ENCODE results near the gene SEMA3B.
A peak's percentile ranks its signal among the peaks of the same experiment; 100 is the strongest.

The SEMA3B gene

DNA sequence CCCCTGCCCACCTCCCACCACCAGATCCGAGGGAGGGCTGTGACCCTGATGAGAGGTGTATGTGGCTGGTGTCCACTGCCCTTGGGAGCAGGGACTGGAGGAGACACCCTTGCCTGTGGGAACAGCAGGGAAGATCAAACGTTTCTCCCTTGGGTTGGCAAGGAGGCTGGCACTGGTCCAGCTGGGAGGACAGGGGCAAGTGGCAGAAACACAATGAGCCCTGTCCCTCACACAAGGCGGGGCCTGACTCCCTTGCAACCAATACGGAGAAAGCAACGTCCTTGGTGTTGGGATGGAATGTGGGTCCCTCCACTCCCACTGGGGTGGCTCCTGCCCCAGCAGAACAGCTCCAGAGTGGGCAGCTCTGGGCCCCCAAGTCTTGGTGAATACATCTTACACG is 48.4 kb downstream of the SEMA3B start:
- Histone ChIP-seq H3K36me3 (ENCODE audit: control insufficient read depth, insufficient read depth, low read length) (peaks cover 27% of the 10 kb centered on the region), H3K9me3 (ENCODE audit: control insufficient read depth, insufficient read depth, low read length) (no peaks in the 10 kb centered on the region), H3K4me3 (ENCODE audit: low read length) (no peak overlapping the region), H3K27me3 (ENCODE audit: control insufficient read depth, insufficient read depth, low read length) (no peaks in the 10 kb centered on the region), H3K27ac (ENCODE audit: low read length) (no peak overlapping the region), H3K4me1 (ENCODE audit: control insufficient read depth, insufficient read depth, low read length) (peaks cover 5% of the 10 kb centered on the region; the same call in 1 of the 2 replicates)
- WGBS (ENCODE audit: insufficient coverage, insufficient read length): no CpG with 5 or more reads among the region's 6 CpGs
- DNase-seq (ENCODE audit: low read depth, low spot score): no peak

DNA sequence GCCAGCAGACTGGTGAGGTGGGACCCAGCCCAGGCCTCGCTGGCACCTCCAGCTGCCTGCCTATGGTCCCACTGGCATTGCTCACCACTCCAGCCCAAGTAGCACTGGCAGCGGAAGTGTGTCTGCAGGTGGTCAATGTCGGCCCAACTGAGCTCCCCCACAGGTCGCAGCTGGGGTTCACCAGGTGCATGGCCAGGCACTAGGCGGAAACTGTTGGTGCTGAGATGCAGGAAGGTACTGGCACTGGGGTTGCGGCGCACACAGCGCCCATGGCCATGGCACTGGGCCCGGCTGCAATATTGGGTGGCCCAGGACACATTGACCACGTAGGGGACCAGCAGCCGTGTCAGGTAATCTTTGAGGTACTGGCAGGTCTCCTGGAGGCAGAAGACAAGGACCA is 49.2 kb downstream of the SEMA3B start:
- no CpG with 5 or more reads among the region's 11 CpGs for WGBS (ENCODE audit: insufficient coverage, insufficient read length)
- Histone ChIP-seq H3K27ac (ENCODE audit: low read length) (no peak overlapping the region), H3K4me1 (ENCODE audit: control insufficient read depth, insufficient read depth, low read length) (peaks cover 5% of the 10 kb centered on the region; the same call in 1 of the 2 replicates)

GRCh38 chr3:50318615-50319014 is 49.7 kb downstream of the SEMA3B start:
- H3K36me3 ChIP-seq (ENCODE audit: control insufficient read depth, insufficient read depth, low read length): peaks cover 27% of the 10 kb centered on the region
- H3K4me1 ChIP-seq (ENCODE audit: control insufficient read depth, insufficient read depth, low read length): peaks cover 5% of the 10 kb centered on the region; the same call in 1 of the 2 replicates
- no peak overlapping the region for H3K4me3 ChIP-seq (ENCODE audit: low read length)
- no CpG with 5 or more reads among the region's 10 CpGs for WGBS (ENCODE audit: insufficient coverage, insufficient read length)
- no peak for DNase-seq (ENCODE audit: low read depth, low spot score)
- no peaks in the 10 kb centered on the region for H3K9me3 ChIP-seq (ENCODE audit: control insufficient read depth, insufficient read depth, low read length)
- no peak overlapping the region for H3K27ac ChIP-seq (ENCODE audit: low read length)
- no peaks in the 10 kb centered on the region for H3K27me3 ChIP-seq (ENCODE audit: control insufficient read depth, insufficient read depth, low read length)

More for the DNA sequence above, 49.2 kb downstream of the SEMA3B start:
- DNase-seq (ENCODE audit: low read depth, low spot score): no peak
- peaks cover 27% of the 10 kb centered on the region for H3K36me3 ChIP-seq (ENCODE audit: control insufficient read depth, insufficient read depth, low read length)
- no peaks in the 10 kb centered on the region for H3K9me3 ChIP-seq (ENCODE audit: control insufficient read depth, insufficient read depth, low read length)
- no peaks in the 10 kb centered on the region for H3K27me3 ChIP-seq (ENCODE audit: control insufficient read depth, insufficient read depth, low read length)
- H3K4me3 ChIP-seq (ENCODE audit: low read length): no peak overlapping the region

DNA sequence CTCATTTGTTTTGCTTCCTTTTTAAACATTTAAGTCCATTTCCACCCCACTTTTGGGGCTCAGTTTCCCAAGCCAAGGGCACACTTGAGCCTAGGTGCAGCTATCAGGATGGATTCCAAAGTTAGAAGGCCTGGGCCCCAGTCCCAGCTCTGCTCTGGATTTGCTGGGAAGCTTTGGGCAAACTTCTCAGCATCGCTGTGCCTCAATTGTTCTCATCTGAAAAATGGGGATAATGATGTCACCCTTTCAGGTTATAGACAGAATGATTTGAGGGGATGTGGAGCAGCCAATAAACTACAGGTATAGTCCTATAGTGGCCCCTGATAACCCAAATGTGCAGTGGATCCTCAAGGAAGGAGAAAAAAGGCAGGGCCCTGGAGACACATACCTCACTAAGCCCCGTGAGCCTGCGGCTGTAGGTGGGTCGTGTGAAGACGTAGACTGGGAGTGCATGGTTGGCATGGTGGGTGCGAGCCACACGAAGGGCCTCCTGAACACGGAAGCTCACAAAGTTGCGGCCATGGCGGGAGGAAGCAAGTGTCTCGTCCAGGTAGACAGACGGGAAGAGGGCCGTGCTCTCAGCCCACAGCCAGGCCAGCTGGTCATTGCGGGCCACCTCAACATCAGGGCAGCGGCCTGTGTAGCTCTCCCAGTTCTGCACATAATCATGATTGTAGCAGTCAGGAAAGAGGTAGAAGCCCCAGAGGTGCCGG is 50.4 kb downstream of the SEMA3B start:
- no peaks in the 10 kb centered on the region for H3K27me3 ChIP-seq (ENCODE audit: control insufficient read depth, insufficient read depth, low read length)
- H3K27ac ChIP-seq (ENCODE audit: low read length): no peak overlapping the region
- H3K4me3 ChIP-seq (ENCODE audit: low read length): no peak overlapping the region
- no peak for DNase-seq (ENCODE audit: low read depth, low spot score)
- H3K36me3 ChIP-seq (ENCODE audit: control insufficient read depth, insufficient read depth, low read length): peaks cover 27% of the 10 kb centered on the region
- no CpG with 5 or more reads among the region's 16 CpGs for WGBS (ENCODE audit: insufficient coverage, insufficient read length)
- peaks cover 7% of the 10 kb centered on the region for H3K4me1 ChIP-seq (ENCODE audit: control insufficient read depth, insufficient read depth, low read length)
- no peaks in the 10 kb centered on the region for H3K9me3 ChIP-seq (ENCODE audit: control insufficient read depth, insufficient read depth, low read length)

DNA sequence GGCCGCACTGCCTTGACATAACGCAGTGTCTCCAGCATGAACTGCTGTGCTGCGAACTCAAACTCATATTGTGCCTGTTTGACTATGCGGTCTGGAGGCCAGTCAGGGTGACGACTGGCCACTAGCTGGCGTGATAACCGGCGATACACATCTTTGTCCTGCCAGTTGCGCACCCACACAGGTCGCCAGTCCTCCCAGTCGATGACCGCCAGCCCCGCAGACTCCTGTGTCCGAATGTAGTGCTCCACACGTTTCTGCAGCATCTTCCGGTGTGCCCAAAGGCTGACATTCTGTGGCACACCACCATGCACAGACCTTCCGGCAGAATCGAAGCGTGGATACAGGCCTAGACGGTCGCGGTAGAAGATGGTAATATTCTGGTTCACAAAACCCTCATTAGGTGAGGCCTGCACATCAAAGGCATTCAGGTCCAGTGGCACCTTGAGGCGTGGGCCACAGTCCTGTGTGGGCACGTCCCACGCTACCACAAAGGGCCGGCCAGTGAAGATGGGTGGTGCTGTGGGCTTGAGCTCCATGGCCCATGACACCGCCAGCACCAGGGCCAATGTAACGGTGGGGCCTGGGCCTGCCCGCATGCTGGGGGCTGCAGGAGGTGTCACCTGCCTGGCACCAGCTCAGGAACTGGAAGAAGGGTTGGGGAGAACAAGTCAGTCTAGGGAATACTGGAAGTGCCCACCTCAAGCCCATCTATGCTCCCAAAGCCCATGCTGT is 51.1 kb downstream of the SEMA3B start:
- Histone ChIP-seq H3K4me3 (ENCODE audit: low read length) (peak overlapping the region; percentile 85; the same call in 1 of the 2 replicates), H3K9me3 (ENCODE audit: control insufficient read depth, insufficient read depth, low read length) (no peaks in the 10 kb centered on the region), H3K27me3 (ENCODE audit: control insufficient read depth, insufficient read depth, low read length) (no peaks in the 10 kb centered on the region), H3K36me3 (ENCODE audit: control insufficient read depth, insufficient read depth, low read length) (peaks cover 27% of the 10 kb centered on the region), H3K27ac (ENCODE audit: low read length) (no peak overlapping the region), H3K4me1 (ENCODE audit: control insufficient read depth, insufficient read depth, low read length) (peaks cover 8% of the 10 kb centered on the region)
- WGBS (ENCODE audit: insufficient coverage, insufficient read length): no CpG with 5 or more reads among the region's 29 CpGs
- no peak for DNase-seq (ENCODE audit: low read depth, low spot score)

DNA sequence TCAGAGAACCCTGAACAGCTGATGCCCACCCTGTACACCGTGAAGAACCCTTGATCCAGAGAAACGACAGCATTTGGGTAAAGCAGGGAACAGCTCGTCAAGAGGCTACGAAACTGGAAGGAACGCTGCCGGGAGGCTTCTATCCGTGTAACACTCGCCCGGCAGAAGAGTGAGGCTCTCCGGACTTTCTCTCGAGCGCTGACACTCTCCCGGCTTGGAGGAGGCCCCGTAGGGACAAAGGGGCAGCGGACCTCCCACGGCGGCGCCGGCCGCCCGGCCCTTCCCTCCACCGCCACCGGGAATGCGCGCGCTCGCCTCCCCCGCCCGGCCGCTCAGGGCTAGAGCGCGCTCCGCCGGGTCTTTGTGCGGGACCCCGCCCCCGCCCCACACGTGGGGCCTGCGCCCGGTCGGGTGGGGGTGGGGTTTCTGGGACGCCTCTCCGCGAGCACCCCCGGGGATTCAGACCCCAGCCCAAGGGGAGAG is 51.9 kb downstream of the SEMA3B start:
- Histone ChIP-seq H3K27me3 (ENCODE audit: control insufficient read depth, insufficient read depth, low read length) (no peaks in the 10 kb centered on the region), H3K36me3 (ENCODE audit: control insufficient read depth, insufficient read depth, low read length) (peaks cover 27% of the 10 kb centered on the region), H3K4me1 (ENCODE audit: control insufficient read depth, insufficient read depth, low read length) (peaks cover 8% of the 10 kb centered on the region), H3K27ac (ENCODE audit: low read length) (no peak overlapping the region), H3K9me3 (ENCODE audit: control insufficient read depth, insufficient read depth, low read length) (no peaks in the 10 kb centered on the region), H3K4me3 (ENCODE audit: low read length) (peak overlapping the region; percentile 85; the same call in 1 of the 2 replicates)
- WGBS (ENCODE audit: insufficient coverage, insufficient read length): no CpG with 5 or more reads among the region's 45 CpGs
- no peak for DNase-seq (ENCODE audit: low read depth, low spot score)

- no CpG with 5 or more reads among the region's 59 CpGs for WGBS (ENCODE audit: insufficient coverage, insufficient read length)
- peaks cover 8% of the 10 kb centered on the region for H3K4me1 ChIP-seq (ENCODE audit: control insufficient read depth, insufficient read depth, low read length)
- peaks cover 27% of the 10 kb centered on the region for H3K36me3 ChIP-seq (ENCODE audit: control insufficient read depth, insufficient read depth, low read length)
- peak overlapping the region; percentile 85; the same call in 1 of the 2 replicates for H3K4me3 ChIP-seq (ENCODE audit: low read length)
- H3K9me3 ChIP-seq (ENCODE audit: control insufficient read depth, insufficient read depth, low read length): no peaks in the 10 kb centered on the region
- no peak for DNase-seq (ENCODE audit: low read depth, low spot score)
- H3K27me3 ChIP-seq (ENCODE audit: control insufficient read depth, insufficient read depth, low read length): no peaks in the 10 kb centered on the region
- no peak overlapping the region for H3K27ac ChIP-seq (ENCODE audit: low read length)
Measured at GRCh38 chr3:50321336-50322114, 52.6 kb downstream of the SEMA3B start.

DNA sequence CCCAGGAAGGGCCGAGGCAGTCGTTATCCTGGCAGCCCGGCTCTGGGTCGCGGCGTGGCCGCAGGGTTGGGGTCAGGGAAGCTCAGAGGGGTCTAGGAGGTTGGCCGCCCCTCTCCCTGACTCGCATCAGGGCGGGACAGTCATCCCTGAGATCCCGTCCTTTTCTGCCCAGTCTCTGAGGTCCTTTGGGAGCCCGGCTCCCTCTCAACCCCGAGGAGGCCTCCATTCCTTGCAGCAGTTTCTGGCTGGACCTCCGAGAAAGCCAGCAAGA is 53.1 kb downstream of the SEMA3B start:
- H3K4me1 ChIP-seq (ENCODE audit: control insufficient read depth, insufficient read depth, low read length): peaks cover 8% of the 10 kb centered on the region
- no peak overlapping the region for H3K27ac ChIP-seq (ENCODE audit: low read length)
- H3K4me3 ChIP-seq (ENCODE audit: low read length): peak overlapping the region; percentile 44
- no peak for DNase-seq (ENCODE audit: low read depth, low spot score)
- peaks cover 24% of the 10 kb centered on the region for H3K36me3 ChIP-seq (ENCODE audit: control insufficient read depth, insufficient read depth, low read length)
- no peaks in the 10 kb centered on the region for H3K27me3 ChIP-seq (ENCODE audit: control insufficient read depth, insufficient read depth, low read length)
- no CpG with 5 or more reads among the region's 14 CpGs for WGBS (ENCODE audit: insufficient coverage, insufficient read length)
- no peaks in the 10 kb centered on the region for H3K9me3 ChIP-seq (ENCODE audit: control insufficient read depth, insufficient read depth, low read length)

DNA sequence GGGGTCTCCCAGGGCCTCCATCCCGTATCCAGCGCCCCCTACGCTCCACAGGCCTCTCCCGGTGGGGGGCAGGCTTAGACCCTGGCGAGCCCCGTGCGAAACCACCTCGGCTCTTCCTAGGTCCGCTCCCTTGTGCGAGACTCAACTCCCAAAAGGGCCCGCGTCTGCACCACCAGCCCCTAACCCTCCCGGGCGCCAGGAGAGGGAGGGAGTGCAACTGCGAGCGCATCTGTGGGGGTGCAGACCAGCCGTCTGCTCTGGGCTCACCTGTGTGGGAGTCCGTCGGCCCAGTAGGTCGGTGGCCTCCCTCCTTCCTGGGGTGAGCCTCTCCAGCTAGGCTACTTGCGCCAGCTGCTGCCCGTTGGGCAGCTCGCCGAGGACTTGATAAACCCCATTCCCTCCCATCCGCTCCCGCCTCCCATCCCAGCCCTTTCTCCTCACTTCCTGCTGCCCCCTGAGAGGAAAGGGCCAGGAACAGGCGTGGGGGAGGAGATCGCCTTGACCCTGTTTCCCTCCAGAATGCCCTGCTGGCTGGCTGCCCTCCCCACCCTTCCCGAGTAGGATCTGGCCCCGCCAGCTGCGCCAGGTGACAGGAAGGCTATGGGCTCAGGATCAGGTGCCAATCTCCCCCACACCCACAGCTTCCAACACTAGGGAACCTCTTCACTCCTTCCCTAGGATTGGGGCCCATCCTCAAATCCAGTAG is 53.6 kb downstream of the SEMA3B start, which contains the start of gene HYAL2:
Gene HYAL2 (minus strand): TSS at position 360 of the 706 bp plus-strand sequence. CDS start 2,256 bp downstream, outside the sequence.
- H3K36me3 ChIP-seq (ENCODE audit: control insufficient read depth, insufficient read depth, low read length): peaks cover 20% of the 10 kb centered on the region
- no CpG with 5 or more reads among the region's 31 CpGs for WGBS (ENCODE audit: insufficient coverage, insufficient read length)
- peak within 1 kb of the TSS; percentile 85 for H3K4me3 ChIP-seq (ENCODE audit: low read length)
- no peak for DNase-seq (ENCODE audit: low read depth, low spot score)
- H3K27ac ChIP-seq (ENCODE audit: low read length): no peak within 1 kb of the TSS
- H3K9me3 ChIP-seq (ENCODE audit: control insufficient read depth, insufficient read depth, low read length): no peaks in the 10 kb centered on the region
- no peaks in the 10 kb centered on the region for H3K27me3 ChIP-seq (ENCODE audit: control insufficient read depth, insufficient read depth, low read length)
- H3K4me1 ChIP-seq (ENCODE audit: control insufficient read depth, insufficient read depth, low read length): peaks cover 8% of the 10 kb centered on the region
